ENCODE results near the gene IFITM10. TPM values are rescaled to one million over a fixed set of nuclear protein-coding genes. Genes with fewer than 3 reads are reported as not detected.

IFITM10 gene
- total RNA-seq, 1 experiment from 2014 or later, result 18.0 TPM

- H3K36me3 ChIP-seq (ENCODE audit: control insufficient read depth, insufficient read depth, low read length), result no peaks in the 10 kb centered on the region
- ATAC-seq (no peak), DNase-seq (ENCODE audit: low read depth, low spot score) (no peak)
- H3K4me1 ChIP-seq (ENCODE audit: control insufficient read depth, insufficient read depth, low read length), result no peaks in the 10 kb centered on the region
- no peak for TF ChIP-seq TCF7L2 (IDR thresholded peaks at IDR 0.05; ENCODE audit: low read depth, low read length)
- no peak for TF ChIP-seq CTCF (IDR thresholded peaks at IDR 0.05)
- no peak for TF ChIP-seq POLR2AphosphoS5 (IDR thresholded peaks at IDR 0.05; ENCODE audit: low read depth, low read length)
- TF ChIP-seq REST (IDR thresholded peaks at IDR 0.05; ENCODE audit: insufficient read depth in 1 of 2, low read depth in 2 of 2, low read length in 1 of 2), result no peak
- TF ChIP-seq SIN3A (IDR thresholded peaks at IDR 0.05; ENCODE audit: borderline replicate concordance, insufficient read depth, low read depth, low read length), result no peak
- H3K4me3 ChIP-seq (ENCODE audit: low read depth in 2 of 2, low read length in 2 of 2), result no peak overlapping the region
- BruUV-seq (replicated peaks), result TSS peak; percentile 28
- H3K9me3 ChIP-seq (ENCODE audit: control insufficient read depth, insufficient read depth, low read depth, low read length), result peaks cover 13% of the 10 kb centered on the region; the same call in 1 of the 2 replicates
- ChIA-PET POLR2A (interaction anchor here (0.6 kb wide), 1 partner anchor 66 kb away, joined by 3 read pairs; no protein-coding TSS in a partner anchor), CTCF (interaction anchor here (0.6 kb wide), 1 partner anchor 144 kb away, joined by 3 read pairs; no protein-coding TSS in a partner anchor)
- intact Hi-C loops (cut with micrococcal nuclease; ENCODE audit: unreplicated experiment), result no loop called here
- H3K27ac ChIP-seq (ENCODE audit: low read length), result no peak overlapping the region
- no peaks in the 10 kb centered on the region; the same call in 1 of the 2 replicates for H3K27me3 ChIP-seq (ENCODE audit: control insufficient read depth, insufficient read depth, low read length)
- in situ Hi-C loops (cut with HindIII; ENCODE audit: low pct_unique_long_range_greater_than_20kb, low sequenced_read_pairs), result no loop called here
Measured at GRCh38 chr11:1737080-1737757, 13.2 kb downstream of the IFITM10 start.

GRCh38 chr11:1736447-1736992 lies 13.9 kb downstream of the IFITM10 start:
- Histone ChIP-seq H3K27ac (ENCODE audit: low read length) (no peak overlapping the region), H3K36me3 (ENCODE audit: control insufficient read depth, insufficient read depth, low read length) (no peaks in the 10 kb centered on the region), H3K9me3 (ENCODE audit: control insufficient read depth, insufficient read depth, low read depth, low read length) (peaks cover 13% of the 10 kb centered on the region; the same call in 1 of the 2 replicates), H3K27me3 (ENCODE audit: control insufficient read depth, insufficient read depth, low read length) (no peaks in the 10 kb centered on the region; the same call in 1 of the 2 replicates), H3K4me3 (ENCODE audit: low read depth in 2 of 2, low read length in 2 of 2) (no peak overlapping the region), H3K4me1 (ENCODE audit: control insufficient read depth, insufficient read depth, low read length) (no peaks in the 10 kb centered on the region)
- in situ Hi-C loops (cut with HindIII; ENCODE audit: low pct_unique_long_range_greater_than_20kb, low sequenced_read_pairs), result no loop called here
- intact Hi-C loops (cut with micrococcal nuclease; ENCODE audit: unreplicated experiment), result no loop called here
- CTCF ChIA-PET, result interaction anchor here (0.6 kb wide), 1 partner anchor 143 kb away, joined by 3 read pairs; no protein-coding TSS in a partner anchor
- no peak for DNase-seq (ENCODE audit: low read depth, low spot score)
- POLR2A ChIA-PET, result interaction anchor here (0.6 kb wide), 1 partner anchor 65 kb away, joined by 3 read pairs; no protein-coding TSS in a partner anchor
- no TSS peak for BruUV-seq (replicated peaks)
- TF ChIP-seq REST (IDR thresholded peaks at IDR 0.05; ENCODE audit: insufficient read depth in 1 of 2, low read depth in 2 of 2, low read length in 1 of 2) (no peak), TCF7L2 (IDR thresholded peaks at IDR 0.05; ENCODE audit: low read depth, low read length) (no peak), POLR2AphosphoS5 (IDR thresholded peaks at IDR 0.05; ENCODE audit: low read depth, low read length) (0 out of 2 replicates have a peak, but pooled peaks have one; percentile 25)
- no peak for ATAC-seq

Measured in Panc1 (cell line).